GM23338 (cell line): Measurements from ENCODE around the gene THADA.

ENCODE experiments used
- CREB1 ChIP-seq: fragments of 250-450 bp; sonication (Bioruptor Pico); IDR thresholded peaks from 2 replicates; pipeline ENCODE4 v1.5.0; 2020; ENCODE audit warnings: low read depth, mild to moderate bottlenecking, moderate library complexity
- CTCF ChIP-seq, 2 experiments: fragments of 200-600 bp in 1 of 2; sonication (generic) in 1 of 2; conservative IDR thresholded peaks; 2 replicates each; pipeline versions ENCODE4 v1.5.1 to v1.6.1; 2016 to 2017; ENCODE audit warnings: antibody characterized with exemption in 2 of 2, low read depth in 2 of 2, mild to moderate bottlenecking in 2 of 2, moderate library complexity in 1 of 2
- ETS1 ChIP-seq: IDR thresholded peaks from 2 replicates; pipeline ENCODE4 v1.6.1; 2016; ENCODE audit warnings: antibody characterized with exemption
- EZH2 ChIP-seq: fragments of 200-600 bp; sonication (generic); IDR thresholded peaks from one replicate; pipeline ENCODE4 v1.8.0; 2017; ENCODE audit warnings: antibody characterized with exemption, mild to moderate bottlenecking, low read depth; ENCODE audit not compliant: unreplicated experiment
- EZH2phosphoT487 ChIP-seq: fragments of 200-600 bp; sonication (generic); IDR thresholded peaks from one replicate; pipeline ENCODE4 v1.8.1; 2018; ENCODE audit warnings: antibody characterized with exemption; ENCODE audit not compliant: unreplicated experiment
- JUNB ChIP-seq: IDR thresholded peaks from one replicate; pipeline ENCODE4 v1.6.1; 2016; ENCODE audit warnings: antibody characterized with exemption; ENCODE audit not compliant: unreplicated experiment
- NANOG ChIP-seq: IDR thresholded peaks from 2 replicates; pipeline ENCODE4 v1.6.1; 2016; ENCODE audit warnings: antibody characterized with exemption, borderline replicate concordance
- POLR2AphosphoS5 ChIP-seq: IDR thresholded peaks from 2 replicates; pipeline ENCODE4 v1.6.1; 2016; ENCODE audit warnings: antibody characterized with exemption, low read depth
- REST ChIP-seq: IDR thresholded peaks from one replicate; pipeline ENCODE4 v1.6.1; 2018; ENCODE audit warnings: antibody characterized with exemption; ENCODE audit not compliant: unreplicated experiment
- STAT1 ChIP-seq: IDR thresholded peaks from one replicate; pipeline ENCODE4 v1.6.1; 2016; ENCODE audit warnings: antibody characterized with exemption; ENCODE audit not compliant: unreplicated experiment
- ZNF114 ChIP-seq: fragments of 250-450 bp; sonication (Bioruptor Pico); IDR thresholded peaks from 2 replicates; pipeline ENCODE4 v1.5.0; 2020; ENCODE audit warnings: mild to moderate bottlenecking, moderate library complexity
- ZNF331 ChIP-seq: fragments of 250-450 bp; sonication (Bioruptor Pico); IDR thresholded peaks from 2 replicates; pipeline ENCODE4 v1.5.0; 2020; ENCODE audit warnings: low read depth, mild to moderate bottlenecking, moderate library complexity

GRCh38 chr2:43306197-43306596, 289.6 kb downstream of the THADA start:
- no peak for TF ChIP-seq CTCF (conservative IDR thresholded peaks at IDR 0.05; ENCODE audit: low read depth in 2 of 2)
- TF ChIP-seq POLR2AphosphoS5: no peak
- no peak for TF ChIP-seq EZH2
- no peak for TF ChIP-seq ZNF331
- no peak for TF ChIP-seq EZH2phosphoT487
- no peak for TF ChIP-seq REST
- no peak for TF ChIP-seq JUNB
- no peak for TF ChIP-seq ETS1
- no peak for TF ChIP-seq CREB1
- TF ChIP-seq STAT1: no peak
- no peak for TF ChIP-seq ZNF114 (CRISPR knock-in tag)
- TF ChIP-seq NANOG: no peak
